NCI-H128 (cell line): ENCODE data around the gene SLX4.
"Not testable (repeated sequence)": the region's sequence is repeated elsewhere in the genome, so short reads cannot be mapped to it uniquely, and the experiment has no call there.

Experiments
- DNase-seq: peaks from one replicate; lab custom pipeline; 2025; ENCODE audit not compliant: unreplicated experiment; lab: John Stamatoyannopoulos, UW

The SLX4 gene

DNA sequence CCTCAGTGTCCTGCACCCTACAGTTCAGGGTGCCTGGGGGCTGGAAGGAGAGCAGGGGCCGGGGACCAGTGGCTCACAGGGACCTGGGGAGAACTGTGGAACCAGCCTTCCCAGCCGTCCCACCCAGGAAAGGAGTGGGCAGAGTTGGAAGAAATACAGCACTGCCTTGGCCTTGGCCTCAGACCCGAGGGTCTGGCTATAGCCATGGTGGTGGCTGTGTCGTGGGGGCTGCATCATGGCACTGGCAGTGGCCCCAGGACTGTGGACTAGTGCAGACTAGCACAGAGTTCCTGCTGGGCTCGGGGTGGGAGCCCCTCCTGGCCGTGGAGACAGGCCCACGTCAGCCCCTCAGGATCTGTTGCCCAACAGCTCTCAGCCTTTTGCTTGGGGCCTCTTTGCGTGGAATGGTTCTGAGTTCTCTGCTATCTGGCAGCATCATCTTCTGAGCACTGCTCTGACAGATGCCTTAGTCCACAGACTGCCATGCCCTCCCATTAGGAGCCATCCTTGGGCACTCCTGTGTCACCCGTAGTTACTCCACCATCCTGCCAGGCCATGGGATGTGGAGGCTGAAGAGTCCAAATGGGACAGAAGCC is 30.5 kb upstream of the SLX4 start:
- no peak for DNase-seq

DNA sequence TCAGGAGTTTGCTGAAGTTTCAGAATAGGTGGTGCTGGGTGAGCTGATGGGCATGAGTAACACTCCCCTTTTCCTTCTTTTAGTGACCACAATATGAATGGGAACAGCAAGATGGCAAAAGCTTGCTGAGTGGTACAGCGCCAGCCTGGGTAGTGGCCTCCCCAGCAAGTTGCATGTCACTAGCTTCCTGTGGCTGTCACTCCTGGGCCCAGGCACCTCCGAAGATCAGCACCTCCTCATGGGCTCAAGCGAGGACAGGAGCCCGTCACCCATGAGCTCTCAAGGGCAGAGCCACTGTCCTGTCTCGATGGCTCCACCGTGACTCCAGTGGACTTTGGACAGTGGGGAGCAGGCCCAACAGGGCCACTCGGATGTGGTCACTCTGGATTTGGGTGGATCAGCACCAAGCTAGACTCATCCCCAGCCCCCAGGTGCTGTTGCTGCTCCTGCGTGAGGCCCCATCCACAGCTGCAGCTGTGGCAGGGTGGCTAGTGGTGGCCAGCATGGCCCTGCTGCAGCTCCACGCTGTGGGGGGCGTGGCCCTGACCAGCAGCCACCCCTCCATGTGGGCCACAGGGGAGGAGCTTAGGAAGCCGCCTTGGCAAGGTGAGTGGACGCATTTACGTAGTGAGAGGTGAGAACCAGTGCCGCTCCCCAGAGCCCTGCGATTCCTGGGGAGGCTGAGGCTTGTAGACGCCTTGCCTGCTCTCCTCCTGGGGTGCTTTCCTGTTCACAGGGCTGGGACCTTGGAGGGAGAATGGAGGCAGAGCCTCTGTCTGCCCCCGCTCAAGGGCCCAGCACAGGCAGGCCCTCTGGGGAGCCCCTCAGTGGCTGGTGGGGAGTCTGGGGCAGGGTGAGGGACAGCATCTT is 29.5 kb upstream of the SLX4 start:
- DNase-seq = no peak

DNA sequence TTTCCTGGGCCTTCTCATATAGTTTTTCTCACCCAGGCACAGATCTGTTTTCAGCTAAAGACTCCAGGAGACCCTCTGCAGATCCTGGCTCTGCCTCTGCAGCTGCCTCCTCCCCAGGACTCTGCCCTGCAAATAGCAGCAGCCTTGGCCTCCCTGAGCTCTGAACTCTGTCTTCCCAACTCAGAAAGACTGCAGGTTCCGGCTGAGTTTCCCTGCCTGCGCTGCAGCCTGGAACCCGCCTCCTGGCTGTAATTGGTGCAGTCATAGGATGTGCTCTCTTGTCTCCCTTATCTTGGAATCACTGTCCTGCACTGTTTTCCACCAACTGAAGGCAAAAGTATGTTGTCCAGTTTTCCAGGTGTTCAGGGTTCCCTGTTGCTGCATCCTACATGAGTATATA is 28.8 kb upstream of the SLX4 start:
- no peak for DNase-seq

DNA sequence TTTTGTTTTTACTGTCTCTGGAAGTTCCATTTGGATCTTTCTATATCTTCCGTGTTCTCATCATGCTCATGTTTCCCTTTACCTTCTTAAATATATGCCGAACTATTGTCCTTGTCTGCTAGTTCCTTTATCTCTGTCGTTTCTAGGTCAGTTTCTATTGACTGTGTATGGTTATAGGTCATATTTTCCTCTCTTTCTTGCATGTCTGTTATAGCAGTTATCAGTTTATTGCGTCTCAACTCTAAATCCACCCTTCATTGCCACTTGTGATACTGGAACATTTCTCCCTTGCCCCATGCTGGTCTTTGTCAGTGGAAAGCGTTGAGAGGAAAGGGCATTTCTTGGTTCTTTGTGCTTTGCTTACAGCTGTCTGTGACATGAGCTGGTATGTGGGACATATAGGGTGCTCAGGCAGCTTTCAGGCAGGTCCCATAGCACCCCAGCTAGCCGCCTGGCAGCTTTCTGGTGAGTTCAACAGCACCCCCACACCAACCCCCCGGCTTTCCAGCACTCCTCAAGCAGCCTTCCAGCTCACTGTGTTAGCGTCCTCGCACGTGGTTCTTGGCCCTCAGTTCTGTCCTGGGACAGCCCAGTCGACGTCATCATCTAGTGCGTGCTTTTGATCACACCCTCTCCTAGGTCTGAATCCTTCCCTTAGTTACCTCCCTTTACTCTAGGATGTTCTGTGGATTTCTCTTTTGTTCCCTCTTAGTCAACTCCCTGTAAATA is 27.7 kb upstream of the SLX4 start:
- DNase-seq = no peak

DNA sequence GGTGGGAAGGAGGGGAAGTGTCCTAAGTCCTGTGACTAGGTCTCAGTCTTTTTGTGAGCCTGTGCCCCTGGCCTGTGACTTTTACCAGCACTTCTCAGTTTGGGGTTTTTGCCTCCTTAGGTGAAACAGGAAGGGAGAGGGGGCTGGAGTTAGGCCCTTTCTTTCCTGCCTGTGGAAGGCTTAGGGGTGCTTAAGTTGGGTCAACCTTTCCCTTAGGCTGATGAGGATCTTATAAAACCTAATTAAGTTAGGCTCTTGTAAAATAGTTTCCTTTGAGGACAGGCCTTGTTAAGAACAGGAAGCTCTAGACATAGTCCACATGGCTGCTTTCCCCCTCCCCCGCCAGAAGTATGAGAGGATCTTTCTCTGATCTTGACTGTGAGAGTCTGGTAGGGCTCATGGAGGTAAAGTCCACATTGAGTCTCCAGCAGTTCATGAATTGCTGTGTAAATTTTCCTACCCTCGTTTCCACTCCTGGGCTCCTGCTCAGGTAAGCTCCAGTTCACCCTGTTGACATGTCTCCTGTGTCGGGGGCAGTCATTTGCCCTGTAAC is 26.0 kb upstream of the SLX4 start:
- no peak for DNase-seq

DNA sequence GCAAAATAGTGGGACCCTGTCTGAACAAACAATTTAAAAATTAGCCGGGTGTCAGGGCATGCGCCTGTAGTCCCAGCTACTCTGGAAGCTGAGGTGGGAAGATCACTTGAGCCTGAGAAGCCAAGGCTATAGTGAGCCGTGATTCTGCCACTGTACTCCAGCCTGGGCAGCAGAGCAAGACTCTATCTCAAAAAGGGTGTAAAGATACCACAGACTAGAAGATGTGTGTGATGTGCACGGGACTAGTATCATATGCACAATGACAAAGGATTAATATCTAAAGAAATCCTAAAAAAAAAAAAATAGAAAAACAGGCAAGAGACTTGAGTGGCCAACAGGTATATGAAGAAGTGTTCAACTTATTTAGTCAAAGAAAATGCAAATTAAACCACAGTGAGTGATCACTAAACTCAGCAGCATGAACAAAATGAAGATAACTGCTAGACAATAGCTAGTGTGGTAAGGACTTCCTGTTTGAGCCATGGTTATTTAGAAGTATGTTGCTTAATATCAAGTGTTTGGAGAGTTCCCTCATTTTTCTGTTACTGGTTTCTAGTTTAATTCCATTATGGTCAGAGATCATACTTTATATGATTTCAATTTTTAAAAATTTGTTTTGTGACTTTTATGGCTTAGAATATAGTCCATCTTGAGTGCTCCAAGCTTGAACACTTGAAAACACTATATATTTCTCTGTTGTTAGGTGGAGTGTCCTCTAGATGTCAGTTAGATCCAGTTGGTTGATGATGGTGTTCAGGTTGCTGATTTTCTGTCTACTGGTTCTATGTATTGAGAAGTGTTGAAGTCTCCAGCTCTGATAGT is 14.7 kb upstream of the SLX4 start:
- no peak for DNase-seq

DNA sequence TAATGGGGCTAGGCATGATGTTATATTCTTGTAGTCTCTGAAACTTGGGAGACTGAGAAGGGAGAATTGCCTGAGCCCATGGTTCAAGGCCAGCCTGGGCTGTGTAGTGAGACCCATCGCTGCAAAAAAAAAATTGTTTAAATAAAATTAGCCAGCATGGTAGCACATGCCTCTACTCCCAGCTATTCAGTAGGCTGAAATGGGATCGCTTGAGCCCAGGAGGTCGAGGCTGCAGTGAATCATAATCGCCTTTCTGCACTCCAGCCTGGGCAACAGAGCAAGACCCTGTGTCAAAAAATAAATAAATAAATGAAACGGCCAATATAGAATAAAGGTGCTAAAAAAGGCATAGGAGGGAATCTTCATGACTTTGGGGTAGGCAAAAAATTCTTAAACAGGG is 13.9 kb upstream of the SLX4 start:
- DNase-seq = no peak

DNA sequence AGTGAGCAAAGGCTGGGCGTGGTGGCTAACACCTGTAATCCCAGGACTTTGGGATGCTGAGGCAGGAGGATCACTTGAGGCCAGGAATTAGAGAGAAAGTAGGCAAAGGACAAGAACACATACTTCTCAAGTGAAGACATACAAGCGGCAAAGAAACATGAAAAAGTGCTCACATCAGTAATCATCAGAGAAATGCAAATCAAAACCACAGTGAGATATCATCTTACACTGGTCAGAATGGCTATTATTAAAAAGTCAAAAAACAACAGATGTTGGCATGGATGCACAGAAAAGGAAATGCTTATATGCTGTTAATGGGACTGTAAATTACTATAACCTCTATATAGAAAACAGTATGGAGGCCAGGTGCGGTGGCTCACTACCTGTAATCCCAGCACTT is 12.2 kb upstream of the SLX4 start:
- no peak for DNase-seq

DNA sequence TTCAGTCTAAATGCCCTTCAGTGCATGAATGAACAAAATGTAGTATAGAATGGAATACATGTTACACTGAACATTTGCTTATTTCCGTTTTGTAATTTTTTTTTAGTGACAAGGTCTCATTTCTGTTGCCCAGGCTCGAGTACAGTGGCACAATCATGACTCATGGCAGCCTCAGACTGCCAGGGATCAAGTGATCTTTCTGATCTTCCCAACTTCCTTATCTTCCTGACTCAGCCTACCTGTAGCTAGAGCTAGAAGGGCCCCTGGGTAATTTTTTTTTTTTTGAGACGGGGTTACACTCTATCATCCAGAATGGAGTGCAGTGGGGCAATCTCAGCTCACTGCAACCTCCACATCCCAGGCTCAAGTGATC is 7.3 kb upstream of the SLX4 start:
- no peak for DNase-seq

DNA sequence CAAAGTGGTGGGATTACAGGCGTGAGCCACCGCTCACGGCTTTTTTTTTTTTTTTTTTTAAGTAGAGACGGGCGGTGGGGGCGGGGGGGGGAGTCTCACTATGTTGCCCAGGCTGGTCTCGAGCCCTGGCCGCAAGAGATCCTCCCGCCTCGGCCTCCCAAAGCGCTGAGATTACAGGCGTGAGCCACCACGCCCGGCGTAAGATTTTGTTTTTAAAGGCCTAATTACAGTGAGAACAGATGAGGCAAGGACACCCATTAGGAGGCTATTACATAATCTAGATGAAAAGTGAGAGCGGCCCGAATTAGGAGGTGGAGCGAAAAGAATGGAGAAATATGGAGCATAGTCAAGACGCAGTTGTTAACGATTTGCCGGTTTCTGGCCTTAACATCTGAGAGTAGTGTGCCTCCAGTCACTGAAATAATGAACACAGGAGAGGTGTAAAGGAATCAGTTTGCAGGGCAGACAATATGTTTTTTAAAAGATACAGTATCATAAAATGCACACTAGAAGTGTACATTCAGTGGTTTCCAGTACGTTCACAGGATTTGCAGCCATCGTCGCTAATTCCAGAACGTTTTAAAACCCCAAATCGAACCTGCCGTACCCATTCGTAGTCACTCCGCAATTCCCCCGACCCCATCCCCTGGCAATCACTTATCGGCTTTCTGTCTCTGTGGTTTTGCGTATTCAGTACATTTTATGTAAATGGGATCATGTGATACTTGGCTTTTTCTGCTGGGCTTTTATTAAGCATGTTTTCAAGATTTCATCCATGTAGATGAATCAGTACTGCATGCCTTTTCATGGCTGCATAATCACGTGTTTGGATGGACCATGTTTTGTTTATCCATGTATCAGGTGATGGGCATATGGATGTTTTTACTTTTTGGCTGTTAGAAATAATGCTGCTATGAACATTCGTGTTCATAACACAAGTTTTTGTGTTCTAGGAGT is 1.4 kb upstream of the SLX4 start:
- DNase-seq = no peak

DNA sequence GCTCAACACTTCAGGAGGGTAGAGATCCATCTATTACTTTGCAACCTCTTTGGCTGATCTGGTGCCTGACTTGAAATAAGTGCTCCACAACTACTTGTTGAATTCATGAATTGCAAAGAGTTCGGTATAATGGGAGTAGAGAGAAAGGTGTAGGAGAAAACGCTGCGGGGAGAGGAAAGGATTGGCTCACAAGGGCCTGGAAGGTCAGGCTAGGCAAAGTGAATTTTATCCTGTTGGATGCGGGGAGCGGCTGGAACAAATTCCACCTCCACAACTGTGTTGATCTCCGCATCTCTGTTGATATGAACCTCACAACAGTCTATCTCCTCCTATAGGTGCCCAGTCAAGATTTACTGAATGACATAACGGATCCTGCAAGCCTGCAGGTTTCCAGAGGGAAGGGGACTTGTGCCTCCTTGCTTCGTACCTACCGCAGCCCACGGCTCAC is 684 bp downstream of the SLX4 start:
- DNase-seq = no peak

DNA sequence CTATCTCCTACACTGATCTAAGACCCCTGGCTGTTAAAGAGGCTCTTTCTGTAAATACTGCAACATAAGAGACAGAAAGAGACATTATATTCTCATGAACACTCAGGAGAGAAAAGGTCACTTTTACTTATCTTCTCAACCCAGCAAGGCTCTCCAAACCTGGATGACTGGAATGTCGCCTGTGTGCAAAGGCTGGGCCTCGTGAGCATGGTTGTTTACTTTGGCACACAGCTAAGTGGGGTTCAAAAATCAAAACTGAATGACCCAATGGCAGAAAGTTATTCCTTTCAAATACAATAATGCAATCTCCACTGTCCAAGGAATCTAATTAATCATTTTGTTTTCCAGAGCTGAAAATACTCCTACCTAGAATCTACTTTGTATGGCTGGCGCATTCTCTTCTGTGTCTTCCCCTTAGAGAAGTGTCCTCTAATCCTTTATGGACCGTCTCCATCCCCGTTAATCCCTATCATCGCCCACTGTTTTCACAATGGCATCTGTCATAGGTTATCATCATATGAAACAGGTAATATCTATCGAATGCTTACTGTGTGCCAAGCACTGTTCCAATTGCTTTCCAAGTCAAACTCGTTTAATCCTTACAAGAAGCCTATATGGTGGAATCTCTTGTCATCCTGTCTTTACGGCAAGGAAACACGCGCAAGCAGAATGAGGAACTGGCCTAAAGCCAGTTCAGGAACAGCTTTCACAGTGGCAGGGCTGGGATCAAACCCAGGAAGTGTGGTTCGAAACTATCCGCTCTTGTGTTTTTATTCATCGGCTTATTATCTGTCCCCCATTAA is 1.3 kb downstream of the SLX4 start:
- DNase-seq = no peak

DNA sequence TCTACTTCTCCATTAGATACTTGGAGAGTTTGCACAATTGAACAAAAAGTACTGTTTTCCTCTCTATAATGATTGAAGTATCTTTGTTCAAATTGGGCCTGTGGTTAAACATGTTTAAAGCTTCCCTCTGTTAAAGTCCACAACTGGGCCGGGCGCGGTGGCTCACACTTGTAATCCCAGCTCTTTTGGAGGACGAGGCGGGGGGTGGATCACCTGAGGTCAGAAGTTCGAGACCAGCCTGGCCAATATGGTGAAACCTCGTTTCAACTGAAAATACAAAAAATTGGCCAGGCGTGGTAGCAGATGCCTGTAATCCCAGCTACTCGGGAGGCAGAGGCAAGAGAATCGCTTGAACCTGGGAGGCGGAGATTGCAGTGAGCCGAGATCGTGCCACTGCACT is 2.4 kb downstream of the SLX4 start:
- DNase-seq = not testable (repeated sequence)

DNA sequence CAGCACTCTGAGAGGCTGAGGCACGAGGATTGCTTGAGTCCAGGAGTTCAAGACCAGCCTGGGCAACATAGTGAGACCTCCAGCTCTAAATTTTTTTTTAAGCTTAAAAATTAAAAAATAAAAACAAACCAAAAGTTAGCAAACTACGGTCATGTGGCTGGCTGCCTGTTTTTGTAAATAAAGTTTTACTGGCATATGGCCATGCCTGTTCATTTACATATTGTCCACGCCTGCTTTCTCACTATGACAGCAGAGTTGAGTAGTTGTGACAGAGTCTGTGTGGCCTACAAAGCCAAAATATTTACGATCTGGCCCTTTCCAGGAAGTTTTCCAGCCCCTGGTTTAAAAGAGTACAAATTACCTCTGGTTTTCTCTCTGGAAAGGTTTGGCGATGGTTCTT is 3.3 kb downstream of the SLX4 start:
- no peak for DNase-seq

DNA sequence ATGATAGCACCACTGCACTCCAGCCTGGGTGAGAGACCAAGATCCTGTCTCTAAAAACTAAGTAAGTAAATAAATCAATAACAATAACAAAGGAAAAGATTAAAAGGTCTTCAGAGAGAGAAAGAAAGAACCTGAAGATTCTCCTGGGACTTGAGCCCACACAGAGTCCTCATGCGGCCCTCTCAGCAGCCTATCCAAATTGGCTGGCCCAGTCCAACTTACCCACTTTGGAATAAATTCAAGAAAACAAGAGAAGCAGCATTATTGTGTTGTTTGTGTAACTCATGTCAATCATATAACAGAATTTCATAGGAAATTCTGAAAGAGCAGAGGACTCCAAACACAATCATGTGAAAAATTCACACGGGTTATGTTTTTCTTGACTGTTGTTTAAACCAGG is 3.8 kb downstream of the SLX4 start:
- DNase-seq = no peak

DNA sequence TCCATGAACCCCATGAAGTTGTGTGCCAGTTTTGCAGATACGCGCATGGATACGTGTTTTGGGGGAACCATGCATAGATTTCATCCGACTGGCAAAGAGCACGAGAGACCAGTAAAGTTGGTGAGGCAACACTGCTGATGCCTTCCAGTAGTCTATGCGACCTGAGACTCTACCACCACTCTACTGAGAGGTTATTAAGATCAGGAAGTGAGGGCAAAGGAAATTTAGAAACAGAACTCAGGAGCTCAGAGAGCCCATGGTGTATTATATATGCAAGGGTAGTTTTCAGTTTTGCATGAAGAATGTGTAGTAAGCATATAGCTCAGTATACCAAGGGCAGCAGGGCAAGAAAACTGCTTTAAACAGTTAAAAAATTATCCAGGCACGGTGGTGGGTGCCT is 4.2 kb downstream of the SLX4 start:
- no peak for DNase-seq

DNA sequence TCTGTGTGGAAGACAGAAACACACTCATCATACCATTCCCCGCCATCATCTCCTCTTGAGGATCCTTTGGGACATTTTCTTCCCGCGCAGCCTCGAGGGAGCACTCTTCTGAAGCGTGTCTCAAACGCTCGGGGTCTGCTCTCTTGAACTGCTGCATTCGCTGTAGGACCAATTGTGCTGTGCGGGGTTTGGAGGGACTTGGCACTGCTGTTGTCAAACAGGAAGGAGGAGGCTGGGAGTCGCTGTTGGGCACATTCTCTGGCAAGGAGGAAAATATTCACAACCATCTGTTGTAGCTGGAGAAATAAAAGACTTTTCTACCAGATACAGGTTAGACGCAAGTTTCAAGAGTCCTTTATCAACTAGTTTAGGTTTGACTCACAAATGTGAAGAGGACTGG is 5.0 kb downstream of the SLX4 start:
- DNase-seq = no peak

DNA sequence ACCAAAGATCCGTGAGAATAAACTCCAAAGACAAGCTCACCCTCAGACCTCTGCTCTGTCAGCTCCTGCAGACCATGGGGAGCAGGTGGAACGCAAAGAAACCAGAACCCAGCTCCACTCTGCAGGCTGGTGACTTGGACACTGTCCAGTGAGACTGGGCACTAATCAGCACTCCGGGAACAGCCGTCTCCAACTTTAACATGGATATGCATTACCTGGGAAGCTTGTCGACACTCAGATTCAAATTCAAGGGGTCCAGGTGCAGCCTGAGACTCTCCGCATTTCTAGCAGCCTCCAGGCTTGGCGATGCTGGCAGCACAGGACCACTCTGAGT is 9.1 kb downstream of the SLX4 start:
- DNase-seq = no peak

DNA sequence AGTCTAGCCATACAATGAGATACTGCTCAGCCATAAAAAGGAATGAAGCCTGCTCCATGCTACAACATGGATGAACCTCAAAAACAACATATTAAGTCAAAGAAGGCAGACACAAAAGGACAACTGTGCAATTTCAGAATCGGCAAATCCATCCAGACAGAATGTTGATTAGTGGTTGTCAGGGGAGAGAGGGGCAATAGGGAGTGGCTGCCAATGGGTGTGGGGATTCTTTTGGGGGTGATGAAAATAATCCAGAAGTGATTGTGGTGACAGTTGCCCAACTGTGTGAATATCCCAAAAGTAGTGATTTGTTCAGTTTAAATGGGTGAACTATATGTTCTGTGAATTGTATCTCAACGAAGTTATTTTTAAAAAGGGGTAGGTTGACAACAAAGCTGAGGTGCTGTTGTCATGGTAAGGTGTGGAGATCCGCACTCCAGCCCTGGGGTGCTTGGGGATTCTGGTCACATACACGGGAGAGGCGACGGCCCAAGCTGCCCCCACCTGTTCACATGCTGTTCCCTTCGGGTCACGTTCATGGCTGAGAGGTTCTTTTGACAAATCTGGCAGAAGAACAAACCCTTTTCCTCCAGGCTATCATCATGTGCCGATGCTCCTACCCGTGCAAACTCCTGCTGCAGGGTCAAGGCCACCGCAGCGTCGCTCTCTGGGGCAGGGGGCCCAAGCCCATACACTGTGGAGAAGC is 9.6 kb downstream of the SLX4 start:
- DNase-seq = no peak
